MM.1S (cell line): ENCODE data around the gene C1orf21.

Experiments used
- DNase-seq: peaks from one replicate; pipeline ENCODE4 v3.0.0-alpha.2; 2015
- H2AFZ ChIP-seq: fragments of 300-600 bp; sonication (generic); 2 replicates; pipeline ENCODE4 v1.6.0; 2016; ENCODE audit warnings: antibody characterized with exemption, low read length
- H3F3A ChIP-seq: fragments of 300-600 bp; sonication (generic); 2 replicates; pipeline ENCODE4 v1.6.1; 2016; ENCODE audit warnings: mild to moderate bottlenecking, antibody characterized with exemption, low read length, moderate library complexity, mixed read lengths; ENCODE audit not compliant: insufficient read depth
- H3K27ac ChIP-seq: fragments of 300-600 bp; sonication (generic); 2 replicates; pipeline ENCODE4 v1.5.1; 2016; ENCODE audit warnings: mild to moderate bottlenecking, low read length
- H3K27me3 ChIP-seq: fragments of 300-600 bp; sonication (generic); replicated peaks from 2 replicates; pipeline ENCODE4 v1.6.0; 2016; ENCODE audit warnings: low read length; ENCODE audit not compliant: insufficient read depth
- H3K36me3 ChIP-seq: fragments of 300-600 bp; sonication (generic); replicated peaks from 2 replicates; pipeline ENCODE4 v1.6.1; 2016; ENCODE audit warnings: mild to moderate bottlenecking, low read length, mixed read lengths; ENCODE audit not compliant: insufficient read depth
- H3K4me1 ChIP-seq: fragments of 300-600 bp; sonication (generic); 2 replicates; pipeline ENCODE4 v1.6.1; 2016; ENCODE audit warnings: low read length, mixed read lengths
- H3K4me2 ChIP-seq: fragments of 300-600 bp; sonication (generic); 2 replicates; pipeline ENCODE4 v1.6.0; 2016; ENCODE audit warnings: low read depth, low read length
- H3K4me3 ChIP-seq: fragments of 300-600 bp; sonication (generic); 2 replicates; pipeline ENCODE4 v1.5.1; 2016; ENCODE audit warnings: low read length, mixed read lengths
- H3K79me2 ChIP-seq: fragments of 300-600 bp; sonication (generic); 2 replicates; pipeline ENCODE4 v1.6.1; 2016; ENCODE audit warnings: mixed run types, low read length, mixed read lengths
- H3K9ac ChIP-seq: fragments of 300-600 bp; sonication (generic); 2 replicates; pipeline ENCODE4 v1.6.1; 2016; ENCODE audit warnings: low read length, mixed read lengths
- H3K9me2 ChIP-seq: fragments of 300-600 bp; sonication (generic); replicated peaks from 2 replicates; pipeline ENCODE4 v1.6.1; 2016; ENCODE audit warnings: mild to moderate bottlenecking, low read length, mixed read lengths; ENCODE audit not compliant: insufficient read depth
- H3K9me3 ChIP-seq: fragments of 300-600 bp; sonication (generic); replicated peaks from 2 replicates; pipeline ENCODE4 v1.6.1; 2016; ENCODE audit warnings: mild to moderate bottlenecking, low read length, mixed read lengths; ENCODE audit not compliant: insufficient read depth
- H4K20me1 ChIP-seq: fragments of 300-600 bp; sonication (generic); 2 replicates; pipeline ENCODE4 v1.6.1; 2016; ENCODE audit warnings: mild to moderate bottlenecking, low read length, moderate library complexity, mixed read lengths; ENCODE audit not compliant: insufficient read depth
- CTCF ChIP-seq: fragments of 300-600 bp; sonication (generic); IDR thresholded peaks from 2 replicates; pipeline ENCODE4 v1.5.1; 2016; ENCODE audit warnings: antibody characterized with exemption, low read length, mixed read lengths
- EZH2 ChIP-seq: fragments of 300-600 bp; sonication (generic); optimal IDR thresholded peaks from 2 replicates; pipeline ENCODE3; 2017; ENCODE audit warnings: low read depth, mild to moderate bottlenecking, antibody characterized with exemption, low read length, mixed read lengths
- EZH2phosphoT487 ChIP-seq: fragments of 300-600 bp; sonication (generic); IDR thresholded peaks from 2 replicates; pipeline ENCODE4 v1.6.1; 2018; ENCODE audit warnings: antibody characterized with exemption, low read length

The C1orf21 gene

DNA sequence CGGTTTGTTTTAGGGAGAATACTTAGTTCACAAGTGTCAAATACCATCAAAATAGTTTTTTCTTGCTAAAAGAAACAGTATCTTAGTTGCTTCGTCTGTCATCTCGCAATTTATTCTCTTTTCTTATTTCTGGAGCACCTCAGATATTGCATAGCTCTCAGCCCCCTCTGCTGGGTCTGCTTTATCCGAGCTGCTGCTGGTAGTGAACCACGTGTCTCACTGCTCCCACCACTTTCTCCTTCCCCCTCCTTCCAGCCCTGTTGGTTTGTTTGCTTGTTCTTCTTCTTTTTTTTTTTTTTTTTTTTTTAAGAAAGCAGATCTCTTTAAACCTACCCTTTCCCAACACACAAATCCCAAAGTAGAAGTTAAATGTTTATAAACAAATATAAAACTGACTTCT lies 197.0 kb downstream of the C1orf21 start:
- H3K9me3 ChIP-seq: no peaks in the 10 kb centered on the region
- no peak for DNase-seq
- H4K20me1 ChIP-seq: no peaks in the 10 kb centered on the region
- no peak overlapping the region for H3K4me2 ChIP-seq
- no peaks in the 10 kb centered on the region for H3K27me3 ChIP-seq
- H3K9me2 ChIP-seq: no peaks in the 10 kb centered on the region
- no peak overlapping the region for H3K27ac ChIP-seq
- H3K36me3 ChIP-seq: no peaks in the 10 kb centered on the region
- H3F3A ChIP-seq: no peaks in the 10 kb centered on the region
- no peaks in the 10 kb centered on the region for H3K4me1 ChIP-seq
- peaks cover 3% of the 10 kb centered on the region; the same call in 1 of the 2 replicates for H3K79me2 ChIP-seq
- H3K4me3 ChIP-seq: no peak overlapping the region
- no peak for TF ChIP-seq EZH2phosphoT487
- no peak for TF ChIP-seq CTCF
- TF ChIP-seq EZH2: no peak
- no peak overlapping the region for H3K9ac ChIP-seq
- H2AFZ ChIP-seq: no peak overlapping the region

GRCh38 chr1:184588701-184589100 lies 201.9 kb downstream of the C1orf21 start:
- Histone ChIP-seq H3K9me2 (no peaks in the 10 kb centered on the region), H3K4me1 (no peaks in the 10 kb centered on the region), H3K36me3 (no peaks in the 10 kb centered on the region), H3F3A (no peaks in the 10 kb centered on the region), H3K27ac (no peak overlapping the region), H3K27me3 (no peaks in the 10 kb centered on the region), H3K4me2 (no peak overlapping the region), H2AFZ (no peak overlapping the region), H3K4me3 (no peak overlapping the region), H3K79me2 (peaks cover 3% of the 10 kb centered on the region; the same call in 1 of the 2 replicates), H4K20me1 (no peaks in the 10 kb centered on the region), H3K9ac (no peak overlapping the region), H3K9me3 (no peaks in the 10 kb centered on the region)
- no peak for DNase-seq
- TF ChIP-seq CTCF: no peak
- no peak for TF ChIP-seq EZH2phosphoT487
- TF ChIP-seq EZH2: no peak

GRCh38 chr1:184590163-184590750 lies 203.4 kb downstream of the C1orf21 start:
- Histone ChIP-seq H3K4me3 (no peak overlapping the region), H3K9me2 (no peaks in the 10 kb centered on the region), H3K4me2 (no peak overlapping the region), H4K20me1 (no peaks in the 10 kb centered on the region), H2AFZ (no peak overlapping the region), H3K36me3 (no peaks in the 10 kb centered on the region), H3K9me3 (no peaks in the 10 kb centered on the region), H3K9ac (no peak overlapping the region), H3K4me1 (peaks cover 12% of the 10 kb centered on the region), H3K27ac (no peak overlapping the region), H3K27me3 (no peaks in the 10 kb centered on the region), H3K79me2 (peaks cover 3% of the 10 kb centered on the region; the same call in 1 of the 2 replicates), H3F3A (no peaks in the 10 kb centered on the region)
- no peak for DNase-seq
- TF ChIP-seq EZH2 (no peak), CTCF (no peak), EZH2phosphoT487 (no peak)
